Measurements from ENCODE around the gene HIVEP1.

Gene HIVEP1

DNA sequence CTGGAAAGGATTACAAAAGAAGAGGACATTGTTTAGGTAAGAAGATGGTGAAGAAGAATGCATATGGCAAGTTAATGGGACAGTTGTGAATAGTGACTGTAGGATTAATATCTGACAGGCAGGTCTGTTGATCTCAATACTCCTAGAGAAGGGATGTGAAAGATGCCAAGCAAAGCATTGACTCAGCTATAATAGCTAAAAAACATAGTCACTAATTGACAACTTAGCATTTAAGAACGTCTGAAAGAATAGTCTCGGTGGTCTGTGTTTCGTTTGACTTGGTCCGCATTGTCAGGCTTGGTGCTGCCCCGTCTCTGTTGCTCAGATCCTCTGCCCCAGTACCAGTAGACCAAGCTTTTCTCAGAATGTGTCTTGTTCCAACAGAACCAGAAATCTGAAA is 65.9 kb downstream of the HIVEP1 start:
- no peak for DNase-seq (ENCODE audit: low read depth)
- no peak overlapping the region for H3K4me3 ChIP-seq (ENCODE audit: low read length)
- TF ChIP-seq, protein P1, sequence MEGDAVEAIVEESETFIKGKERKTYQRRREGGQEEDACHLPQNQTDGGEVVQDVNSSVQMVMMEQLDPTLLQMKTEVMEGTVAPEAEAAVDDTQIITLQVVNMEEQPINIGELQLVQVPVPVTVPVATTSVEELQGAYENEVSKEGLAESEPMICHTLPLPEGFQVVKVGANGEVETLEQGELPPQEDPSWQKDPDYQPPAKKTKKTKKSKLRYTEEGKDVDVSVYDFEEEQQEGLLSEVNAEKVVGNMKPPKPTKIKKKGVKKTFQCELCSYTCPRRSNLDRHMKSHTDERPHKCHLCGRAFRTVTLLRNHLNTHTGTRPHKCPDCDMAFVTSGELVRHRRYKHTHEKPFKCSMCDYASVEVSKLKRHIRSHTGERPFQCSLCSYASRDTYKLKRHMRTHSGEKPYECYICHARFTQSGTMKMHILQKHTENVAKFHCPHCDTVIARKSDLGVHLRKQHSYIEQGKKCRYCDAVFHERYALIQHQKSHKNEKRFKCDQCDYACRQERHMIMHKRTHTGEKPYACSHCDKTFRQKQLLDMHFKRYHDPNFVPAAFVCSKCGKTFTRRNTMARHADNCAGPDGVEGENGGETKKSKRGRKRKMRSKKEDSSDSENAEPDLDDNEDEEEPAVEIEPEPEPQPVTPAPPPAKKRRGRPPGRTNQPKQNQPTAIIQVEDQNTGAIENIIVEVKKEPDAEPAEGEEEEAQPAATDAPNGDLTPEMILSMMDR (conservative IDR thresholded peaks at IDR 0.05; ENCODE audit: low read length): no peak

DNA sequence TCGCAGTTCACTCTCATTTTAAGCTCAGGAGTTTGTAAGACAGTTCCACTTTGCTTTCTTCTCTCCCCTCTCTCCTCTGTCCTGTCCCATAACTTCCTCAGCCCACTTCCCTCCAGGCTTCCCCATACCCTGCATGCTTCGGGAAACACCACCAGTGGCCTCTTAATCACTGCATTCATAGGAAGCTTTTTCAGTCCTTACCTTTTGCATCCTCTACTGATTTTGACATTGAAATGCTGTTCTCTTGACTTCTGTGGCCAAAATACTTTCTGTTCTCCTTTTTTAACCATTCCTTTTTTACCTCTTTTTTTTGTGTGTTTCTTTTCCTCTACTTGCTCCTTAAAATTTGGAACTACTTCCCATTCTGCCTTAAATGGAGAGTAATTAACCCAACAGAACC is 69.7 kb downstream of the HIVEP1 start:
- no peak for DNase-seq (ENCODE audit: low read depth)
- TF ChIP-seq, protein P1 (conservative IDR thresholded peaks at IDR 0.05; ENCODE audit: low read length): no peak
- no peak overlapping the region for H3K4me3 ChIP-seq (ENCODE audit: low read length)

- TF ChIP-seq, protein P1 (conservative IDR thresholded peaks at IDR 0.05; ENCODE audit: low read length): no peak
Measured at GRCh38 chr6:12082368-12082767, 70.3 kb downstream of the HIVEP1 start.

GRCh38 chr6:12083302-12083701 is 71.2 kb downstream of the HIVEP1 start:
- H3K4me3 ChIP-seq (ENCODE audit: low read length): no peak overlapping the region
- no peak for DNase-seq (ENCODE audit: low read depth)
- TF ChIP-seq, protein P1 (conservative IDR thresholded peaks at IDR 0.05; ENCODE audit: low read length): no peak

More at GRCh38 chr6:12082368-12082767, 70.3 kb downstream of the HIVEP1 start:
- no peak for DNase-seq (ENCODE audit: low read depth)
- no peak overlapping the region for H3K4me3 ChIP-seq (ENCODE audit: low read length)

DNA sequence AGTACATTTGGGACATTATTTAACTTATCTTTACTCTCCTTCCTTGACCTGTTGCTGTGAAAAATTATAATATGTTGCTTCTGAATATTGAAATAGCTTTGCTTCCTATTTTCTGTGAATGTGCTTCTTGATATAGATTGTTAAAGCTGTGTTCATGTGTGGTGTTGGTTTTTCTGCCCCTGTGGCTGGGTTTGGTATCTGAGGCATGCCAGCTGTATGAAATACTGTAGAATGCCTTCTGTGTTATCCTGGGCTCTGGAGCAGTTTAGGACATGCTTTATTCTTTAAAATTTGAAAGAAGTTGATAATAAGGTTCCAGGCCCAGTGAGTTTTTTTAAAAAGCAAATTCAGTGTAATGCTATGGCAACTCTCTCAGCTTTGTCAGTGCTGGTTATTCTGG is 71.7 kb downstream of the HIVEP1 start:
- H3K4me3 ChIP-seq (ENCODE audit: low read length): no peak overlapping the region
- peak; percentile 29 for DNase-seq (ENCODE audit: low read depth)
- TF ChIP-seq, protein P1 (conservative IDR thresholded peaks at IDR 0.05; ENCODE audit: low read length): peak; percentile 17; the same call in 1 of the 2 replicates

- H3K4me3 ChIP-seq (ENCODE audit: low read length): no peak overlapping the region
- no peak for DNase-seq (ENCODE audit: low read depth)
- TF ChIP-seq, protein P1 (conservative IDR thresholded peaks at IDR 0.05; ENCODE audit: low read length): no peak
Measured at GRCh38 chr6:12084681-12085080, 72.6 kb downstream of the HIVEP1 start.

DNA sequence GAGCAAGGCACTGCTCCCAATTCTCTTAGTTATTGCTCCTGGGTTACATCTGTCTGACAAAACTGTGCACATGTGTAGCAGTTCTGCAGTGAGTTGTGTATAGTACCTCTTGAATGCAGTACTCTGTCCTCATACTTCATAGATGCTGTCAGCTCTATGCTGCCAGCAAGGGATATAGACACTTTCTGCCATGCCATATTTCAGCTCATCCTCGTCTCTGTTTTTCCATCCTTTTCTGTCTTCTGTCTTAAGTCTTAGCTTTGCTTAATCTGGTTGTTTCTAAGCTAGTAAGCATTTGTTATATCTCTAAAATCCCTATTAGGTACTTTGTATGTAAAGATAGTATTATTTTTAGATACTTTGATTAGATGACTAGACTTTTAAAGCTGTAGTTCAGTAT is 76.4 kb downstream of the HIVEP1 start:
- no peak for DNase-seq (ENCODE audit: low read depth)
- no peak overlapping the region for H3K4me3 ChIP-seq (ENCODE audit: low read length)
- TF ChIP-seq, protein P1 (conservative IDR thresholded peaks at IDR 0.05; ENCODE audit: low read length): no peak
